HG02852 (cell line): Measurements from ENCODE around the gene LILRB3.
"Not testable (repeated sequence)": the region's sequence is repeated elsewhere in the genome, so short reads cannot be mapped to it uniquely, and the experiment has no call there.

Experiments
- ATAC-seq: cut with Tn5 transposase; IDR thresholded peaks from one replicate; pipeline ENCODE4 v1.9.1; 2021; ENCODE audit warnings: mild to moderate bottlenecking, moderate library complexity; ENCODE audit not compliant: unreplicated experiment

LILRB3 gene

GRCh38 chr19:54222474-54223276 lies at the start of gene LILRB3:
Gene LILRB3, minus strand, starts transcription at chr19:54223007. Its CDS starts 31 bp downstream, at chr19:54222976.
- ATAC-seq: not testable (repeated sequence)

DNA sequence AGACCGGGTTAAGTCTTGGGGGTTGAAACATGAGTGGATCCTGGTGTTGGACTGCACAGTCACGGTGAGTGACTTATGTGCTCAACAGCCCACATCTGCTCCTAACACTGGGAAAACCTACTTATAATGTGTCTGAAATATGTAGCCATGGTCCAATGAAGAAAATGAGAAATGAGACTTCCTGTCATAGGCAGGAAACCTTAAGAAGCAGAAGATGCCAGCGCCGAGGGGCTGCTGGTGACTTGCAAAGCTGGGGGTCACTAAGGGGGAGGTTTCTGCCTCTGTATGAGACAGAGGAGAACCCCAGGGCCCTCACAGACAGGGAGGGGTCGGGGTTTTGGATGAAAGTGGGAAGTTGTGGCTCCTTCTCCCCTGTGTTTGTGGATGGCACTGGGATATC lies 49.4 kb upstream of the LILRB3 start:
- ATAC-seq: not testable (repeated sequence)

DNA sequence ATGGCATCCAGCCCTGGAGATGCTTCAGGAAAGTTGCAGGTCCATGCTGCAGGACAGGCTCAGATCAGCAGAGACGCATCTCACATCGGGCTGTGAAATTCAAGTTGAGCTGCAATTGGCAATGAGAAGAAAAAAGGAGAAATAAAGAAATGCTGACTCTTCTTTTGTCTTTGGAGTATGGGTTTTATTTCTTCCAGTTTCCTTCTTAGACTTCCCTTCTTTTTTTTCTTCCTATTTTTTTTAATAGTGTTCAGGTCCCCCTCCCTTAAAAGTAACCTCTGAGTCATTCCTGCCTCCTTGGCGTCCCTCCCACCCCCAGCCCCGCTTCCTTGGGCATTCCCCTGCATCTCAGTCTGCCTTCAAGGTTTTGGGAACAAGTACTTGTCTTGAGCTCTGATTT lies 48.8 kb upstream of the LILRB3 start:
- not testable (repeated sequence) for ATAC-seq

DNA sequence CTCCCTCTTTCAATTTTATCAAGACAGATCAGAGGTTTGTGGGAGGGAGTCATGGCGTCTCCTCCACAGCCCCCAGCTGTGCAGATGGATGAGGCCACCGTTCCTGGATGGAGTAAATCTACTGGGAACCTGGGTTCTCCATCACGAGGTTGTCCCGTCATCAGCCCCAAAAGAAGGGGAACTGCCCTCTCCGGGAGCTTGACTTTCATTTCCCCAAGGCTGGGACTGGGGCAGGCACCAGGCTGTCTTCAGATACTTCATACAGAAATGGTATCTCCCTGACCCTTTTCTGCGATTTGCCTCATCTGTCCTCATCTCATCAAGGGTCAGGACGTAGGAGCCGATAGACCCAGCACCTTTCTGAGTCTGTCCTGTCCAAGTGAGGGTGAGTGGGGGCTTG lies 48.3 kb upstream of the LILRB3 start:
- no peak for ATAC-seq

DNA sequence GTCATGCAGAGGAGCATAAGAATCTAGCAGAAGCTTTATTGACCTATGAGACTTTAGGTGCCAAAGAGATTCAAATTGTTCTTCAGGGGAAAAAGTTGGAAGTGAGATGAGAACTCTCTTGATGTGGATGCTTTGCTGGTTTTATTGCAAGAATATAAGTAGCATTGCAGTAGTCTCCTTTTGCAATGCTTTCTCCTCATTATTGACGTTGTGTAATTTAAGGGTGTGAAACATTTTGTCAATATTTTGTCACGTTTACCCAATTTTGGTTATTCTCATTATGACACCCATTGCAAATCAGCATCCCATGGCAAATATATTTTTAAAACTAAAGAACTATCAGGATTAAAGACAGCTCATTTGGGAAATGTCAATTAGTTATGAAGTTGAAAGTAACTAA lies 46.1 kb upstream of the LILRB3 start:
- ATAC-seq: no peak

DNA sequence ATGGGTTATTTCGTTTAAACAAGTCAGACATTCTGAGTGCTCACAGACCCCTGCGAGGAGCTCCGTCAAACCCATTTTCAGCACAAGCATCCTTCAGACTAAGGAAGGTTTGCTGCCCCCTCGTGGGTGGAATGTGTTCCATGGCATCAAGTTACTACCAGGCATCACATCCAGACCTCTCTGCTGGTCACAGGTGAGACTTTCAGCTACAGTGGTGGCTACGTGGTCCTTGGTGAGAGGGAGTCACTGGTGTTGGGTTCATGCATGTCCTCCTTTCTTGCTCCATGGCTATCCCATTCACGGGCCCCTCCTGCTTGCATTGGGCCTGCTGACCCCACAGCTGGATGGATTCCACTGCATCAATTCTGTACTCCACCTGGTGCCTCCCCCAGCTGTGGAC lies 43.3 kb upstream of the LILRB3 start:
- ATAC-seq: no peak

- no peak for ATAC-seq
Observed at GRCh38 chr19:54262470-54262869, 39.7 kb upstream of the LILRB3 start.

DNA sequence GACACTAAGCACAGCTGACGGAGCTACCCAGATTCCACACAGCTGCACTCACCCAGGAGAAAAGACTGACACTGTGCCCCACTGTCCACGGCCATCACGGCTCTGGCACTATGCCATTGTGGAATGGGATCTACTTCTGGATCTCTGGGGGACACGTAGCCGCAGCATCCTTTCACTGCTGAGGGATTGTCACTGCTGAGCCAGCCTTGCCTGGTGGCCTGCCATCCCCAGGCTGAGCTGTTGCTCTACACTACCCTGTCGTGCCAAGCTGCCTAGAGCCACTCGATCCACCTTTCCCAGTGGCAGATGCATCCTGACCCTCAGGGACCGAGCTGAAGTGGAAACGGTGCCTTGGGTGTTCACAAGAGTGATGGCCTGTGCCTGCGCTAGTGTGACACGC lies 39.3 kb upstream of the LILRB3 start:
- no peak for ATAC-seq

DNA sequence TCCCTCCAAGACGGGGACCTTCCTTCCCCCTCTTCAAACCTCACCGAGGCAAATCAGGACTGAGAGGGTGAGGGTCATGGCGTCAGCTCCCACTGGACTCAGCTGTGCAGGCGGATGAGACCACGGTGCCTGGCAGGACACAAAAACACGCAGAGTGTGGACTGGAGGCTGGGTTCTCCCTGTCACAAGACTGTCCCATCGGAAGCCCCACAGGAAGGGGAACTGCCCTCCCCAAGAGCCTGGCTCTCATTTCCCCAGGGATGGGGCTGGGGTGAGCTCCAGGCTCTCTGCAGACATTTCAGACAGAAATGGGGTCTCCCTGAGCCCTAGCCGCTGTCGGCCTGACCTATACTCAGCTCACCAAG lies 34.3 kb upstream of the LILRB3 start, which contains the start of gene LILRB5:
TSS of gene LILRB5 (minus strand) at position 158 of the 365 bp plus-strand sequence. CDS start at position 78, 80 bp downstream.
- ATAC-seq: no peak

DNA sequence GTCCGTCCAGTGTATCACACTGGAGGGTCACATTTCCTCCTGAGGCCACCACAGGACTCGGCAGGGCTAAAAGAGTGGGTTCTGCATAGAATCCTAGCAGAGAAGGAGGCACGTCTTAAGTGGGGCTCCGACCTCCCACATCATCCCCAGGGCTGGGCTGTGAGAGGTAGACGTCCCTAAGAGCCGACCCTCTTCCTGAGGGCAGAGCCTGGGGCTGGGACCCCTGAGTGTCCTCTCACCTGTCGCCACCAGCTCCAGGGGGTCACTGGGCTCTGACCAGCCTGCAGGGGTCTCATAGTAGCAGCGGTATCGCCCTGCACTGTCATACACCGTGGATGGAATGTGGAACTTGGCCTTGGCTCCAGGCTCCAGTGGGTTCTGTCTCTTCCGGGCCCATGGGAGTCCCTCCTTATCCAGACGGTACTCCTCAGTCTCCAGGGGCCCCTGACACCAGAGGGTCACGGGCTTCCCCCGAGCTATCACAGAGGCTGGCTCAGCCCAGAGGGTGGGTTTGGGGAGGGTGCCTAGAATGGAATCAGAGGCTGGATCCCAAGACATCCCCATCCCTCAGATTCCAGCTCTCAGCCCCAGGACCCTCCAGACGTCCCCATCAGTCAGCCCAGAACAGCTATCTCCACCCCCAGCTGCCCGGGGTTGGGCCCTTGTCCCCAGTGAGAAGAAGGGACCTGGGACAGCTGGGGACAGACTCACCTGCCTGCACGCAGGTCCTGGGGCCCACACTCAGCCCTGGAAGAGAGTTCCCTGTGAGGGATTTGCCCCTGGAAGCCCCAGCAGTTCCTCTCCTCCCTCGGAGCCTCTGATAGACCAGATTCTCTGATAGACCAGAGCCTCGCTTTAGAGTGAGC lies 33.7 kb upstream of the LILRB3 start:
- ATAC-seq: no peak

DNA sequence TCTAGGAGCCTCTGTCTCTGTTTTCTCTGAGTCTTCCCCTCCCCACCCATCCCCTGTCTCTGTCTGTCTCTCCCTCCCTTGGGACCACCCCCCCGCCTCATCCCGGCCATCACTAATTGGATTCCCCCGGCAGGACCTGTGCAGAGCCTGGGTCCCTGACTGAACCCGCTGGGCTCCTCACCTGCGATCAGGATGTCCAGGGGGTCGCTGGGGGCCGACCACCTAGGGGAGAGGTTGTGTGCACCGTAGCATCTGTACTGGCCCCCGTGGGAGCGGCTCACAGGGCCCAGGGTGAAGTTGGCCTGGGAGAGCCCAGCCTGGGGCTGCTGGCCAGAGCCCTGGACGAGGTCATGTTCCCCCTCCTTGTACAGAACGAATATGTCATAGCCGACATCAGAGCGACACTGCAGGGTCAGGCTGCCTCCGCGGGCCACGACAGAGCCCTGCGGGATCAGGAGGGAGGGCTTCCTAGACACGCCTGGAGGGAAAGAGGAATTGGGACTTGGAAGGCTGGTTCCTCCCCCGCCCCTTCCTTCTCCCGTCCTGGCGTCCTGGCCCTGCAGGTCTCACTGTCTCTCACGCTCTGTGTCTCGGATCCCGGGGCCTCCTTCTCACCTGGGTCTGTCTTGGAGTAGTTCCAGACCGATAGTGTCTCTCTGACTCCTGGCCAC lies 32.4 kb upstream of the LILRB3 start:
- no peak for ATAC-seq

DNA sequence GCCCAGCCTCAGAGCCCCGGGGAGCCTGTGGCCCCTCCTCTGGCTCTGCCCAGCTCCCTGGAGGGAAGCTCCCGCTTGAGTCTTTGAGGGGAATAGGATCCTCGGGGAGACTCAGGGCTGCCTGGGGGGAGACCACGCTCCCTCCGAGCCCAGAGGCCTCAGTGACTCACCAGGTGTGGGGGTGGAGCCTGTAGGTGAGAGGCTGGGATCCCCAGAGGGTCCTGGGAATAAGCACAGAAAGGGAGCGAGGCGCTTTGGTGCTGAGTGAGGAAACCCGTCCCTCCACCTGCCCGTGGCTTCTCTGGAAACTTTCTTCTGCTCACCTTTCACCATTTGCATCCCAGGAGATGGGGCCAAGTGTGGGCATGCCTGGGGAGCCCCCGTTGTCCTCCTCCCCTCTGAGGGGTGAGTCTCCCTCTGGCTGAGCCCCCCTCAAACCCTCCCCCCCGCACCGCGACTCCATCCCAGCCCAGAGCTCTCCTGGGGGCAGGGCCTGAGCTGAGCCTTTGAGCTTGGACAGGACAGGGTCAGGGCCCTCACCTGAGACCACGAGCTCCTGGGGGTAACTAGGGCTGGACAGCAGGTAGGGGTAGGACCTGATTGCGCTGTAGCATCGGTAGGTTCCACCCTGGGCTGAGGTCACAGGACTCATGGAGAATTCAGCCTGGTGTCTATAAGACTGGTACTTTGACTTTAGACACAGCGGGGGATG lies 31.5 kb upstream of the LILRB3 start:
- no peak for ATAC-seq

GRCh38 chr19:54253331-54254194 lies 30.8 kb upstream of the LILRB3 start:
- no peak for ATAC-seq

- no peak for ATAC-seq
Observed at GRCh38 chr19:54252845-54253244, 30.0 kb upstream of the LILRB3 start.

DNA sequence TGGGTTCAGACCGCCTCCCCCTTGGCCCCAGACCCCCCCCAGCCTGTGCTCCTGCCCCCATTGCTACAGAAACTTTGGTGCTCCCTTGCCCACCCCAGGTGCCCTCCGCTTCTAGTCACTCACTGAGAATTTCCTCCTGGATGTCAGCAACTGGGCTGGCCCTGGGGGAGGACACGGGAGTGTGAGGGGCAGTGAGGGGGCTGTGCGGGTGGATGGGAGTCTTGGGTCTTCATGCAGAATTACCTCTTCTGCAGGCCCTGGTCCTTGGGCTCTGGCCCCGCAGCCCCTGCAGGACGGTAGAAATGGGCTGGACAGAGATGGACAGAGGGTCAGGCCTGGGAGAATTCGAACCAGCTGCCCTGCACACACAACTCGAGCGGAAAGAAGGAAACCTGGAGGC lies 29.4 kb upstream of the LILRB3 start:
- ATAC-seq: no peak

DNA sequence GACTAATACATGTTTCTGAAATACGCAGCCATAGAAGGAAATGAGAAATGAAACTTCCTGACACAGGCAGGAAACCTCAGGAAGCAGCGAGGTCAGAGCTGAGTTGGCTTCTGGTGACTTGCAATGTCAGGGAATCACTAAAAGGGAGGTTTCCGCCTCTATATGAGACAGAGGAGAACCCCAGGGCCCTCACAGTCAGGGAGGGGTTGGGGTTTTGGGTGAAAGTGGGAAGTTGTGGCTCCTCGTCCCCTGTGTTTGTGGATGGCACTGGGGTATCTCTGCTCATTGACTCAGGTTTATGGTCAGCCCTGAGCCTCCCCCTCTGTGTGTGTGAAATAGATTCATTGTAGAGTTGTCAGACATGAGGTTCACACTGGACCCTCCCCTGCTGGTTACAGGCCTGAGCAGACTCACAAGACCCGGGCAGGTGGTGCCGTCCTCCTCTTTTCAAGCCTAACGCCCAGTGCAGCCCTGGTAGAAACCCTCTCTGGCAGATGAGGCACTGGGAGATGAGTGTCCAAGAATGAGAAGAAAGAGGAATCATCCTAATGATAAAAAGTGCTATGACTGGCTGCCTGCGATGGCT lies 25.3 kb upstream of the LILRB3 start:
- ATAC-seq: no peak

DNA sequence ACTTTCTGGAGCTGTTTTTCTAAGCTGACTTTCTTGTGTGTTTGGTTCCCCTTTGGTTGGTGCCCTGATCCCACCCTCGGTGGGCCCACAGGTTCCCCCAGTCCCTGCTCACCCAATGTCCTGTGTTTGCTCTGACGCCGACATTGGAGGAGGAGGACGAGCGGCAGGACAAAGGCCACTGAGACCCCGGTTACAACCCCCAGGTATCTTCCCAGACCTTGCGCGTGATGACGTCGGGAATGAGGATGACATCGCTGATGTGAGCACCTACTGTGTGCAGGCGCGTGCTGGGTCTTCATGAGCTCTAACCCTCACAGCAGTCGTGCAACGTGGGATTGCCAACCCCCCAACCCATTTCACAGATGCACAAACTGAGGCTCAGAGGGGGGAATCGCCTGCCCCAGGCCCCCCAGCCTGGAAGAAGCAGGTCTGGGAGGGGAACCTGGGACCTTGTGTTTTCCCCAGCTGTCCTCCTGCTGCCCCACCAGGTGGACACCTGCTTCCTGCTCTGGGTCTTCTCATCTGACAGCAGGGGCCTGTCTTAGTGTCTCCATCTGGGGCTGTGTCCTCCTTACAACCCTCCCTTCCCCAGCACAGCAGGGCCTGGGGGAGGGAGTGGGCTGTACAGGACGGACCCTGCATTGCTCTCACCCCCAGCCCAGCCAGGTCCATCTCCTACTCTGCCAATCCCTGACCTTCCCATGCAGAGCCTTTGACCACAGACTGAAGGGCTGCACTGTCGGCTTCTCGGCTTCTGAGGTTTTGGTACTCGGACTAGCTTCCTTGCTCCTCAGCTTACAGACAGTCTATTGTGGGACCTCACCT lies 24.5 kb upstream of the LILRB3 start:
- ATAC-seq: no peak

DNA sequence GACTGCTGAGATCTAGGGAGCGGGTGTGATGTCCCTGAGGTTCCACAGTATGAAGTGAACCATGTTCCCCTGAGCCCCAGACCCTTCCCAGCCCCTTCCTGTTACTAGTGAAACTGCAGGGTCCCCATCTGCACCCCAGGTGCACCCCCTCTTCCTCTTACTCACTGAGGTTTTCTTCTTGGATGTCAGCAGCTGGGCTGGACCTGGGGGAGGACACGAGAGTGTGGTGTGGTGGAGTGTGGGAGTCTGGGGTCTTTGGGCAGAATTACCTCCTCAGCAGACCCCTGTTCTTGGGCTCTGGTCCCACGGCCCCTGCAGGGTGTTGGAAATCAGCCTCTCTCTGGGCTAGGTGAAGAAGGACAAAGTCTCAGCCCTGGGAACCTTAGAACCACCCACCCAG lies 23.1 kb upstream of the LILRB3 start:
- no peak for ATAC-seq

GRCh38 chr19:54243809-54244208 lies 21.0 kb upstream of the LILRB3 start:
- ATAC-seq: not testable (repeated sequence)
